CD8-positive, alpha-beta memory T cell (primary cell): ENCODE results near the gene GJB3. TPM values are rescaled to one million over a fixed set of nuclear protein-coding genes. Genes with fewer than 3 reads are reported as not detected.
"Not testable (repeated sequence)": the region's sequence is repeated elsewhere in the genome, so short reads cannot be mapped to it uniquely, and the experiment has no call there.

Source experiments
- CTCF ChIA-PET: fragments of 350-600 bp; sonication (Branson Sonifier 250); formaldehyde crosslinking; loops from one replicate; lab custom pipeline; 2021; ENCODE audit warnings: antibody characterized with exemption; lab: Charles Lee
- POLR2A ChIA-PET: fragments of 350-600 bp; sonication (Branson Sonifier 250); formaldehyde crosslinking; loops from one replicate; lab custom pipeline; 2021; ENCODE audit warnings: antibody characterized with exemption; lab: Charles Lee
- DNase-seq, 5 donors: peaks; one replicate each; pipeline versions ENCODE4 v3.0.0 to v3.0.0-alpha.2; 2020 to 2022; ENCODE audit warnings: mixed read lengths in 1 of 5
- H3K27ac ChIP-seq: one replicate; pipeline ENCODE4 v1.7.0; 2013; ENCODE audit warnings: low read depth, mild to moderate bottlenecking, low read length, moderate library complexity
- H3K27me3 ChIP-seq: 2 replicates; pipeline ENCODE4 v1.7.0; 2013; ENCODE audit warnings: low read length, mild to moderate bottlenecking; ENCODE audit not compliant: insufficient read depth, poor library complexity, severe bottlenecking
- H3K36me3 ChIP-seq: 2 replicates; pipeline ENCODE4 v1.7.0; 2013; ENCODE audit warnings: mild to moderate bottlenecking, low read length, moderate library complexity; ENCODE audit not compliant: insufficient read depth
- H3K4me1 ChIP-seq: 2 replicates; pipeline ENCODE4 v1.7.0; 2013; ENCODE audit warnings: mild to moderate bottlenecking, low read length, moderate library complexity; ENCODE audit not compliant: insufficient read depth
- H3K4me3 ChIP-seq: 2 replicates; pipeline ENCODE4 v1.7.0; 2013; ENCODE audit warnings: mild to moderate bottlenecking, low read length
- H3K9me3 ChIP-seq: 2 replicates; pipeline ENCODE4 v1.7.0; 2013; ENCODE audit warnings: mild to moderate bottlenecking, low read length
- H3K27ac Mint-ChIP-seq, 8 donors: one replicate each; pipeline ENCODE4 v1.8.0; 2020 to 2021; ENCODE audit warnings: mixed read lengths in 8 of 8, mild to moderate bottlenecking in 6 of 8, inconsistent platforms in 3 of 8, moderate library complexity in 3 of 8
- H3K27me3 Mint-ChIP-seq, 2 donors: one replicate each; pipeline ENCODE4 v1.8.0; 2020 to 2021; ENCODE audit warnings: mixed read lengths in 2 of 2, mild to moderate bottlenecking in 1 of 2, moderate library complexity in 1 of 2
- H3K36me3 Mint-ChIP-seq, 3 donors: one replicate each; pipeline ENCODE4 v1.8.0; 2020 to 2021; ENCODE audit warnings: mixed read lengths in 3 of 3, inconsistent platforms in 1 of 3, mild to moderate bottlenecking in 1 of 3
- H3K4me1 Mint-ChIP-seq, 3 donors: one replicate each; pipeline ENCODE4 v1.8.0; 2020 to 2021; ENCODE audit warnings: mixed read lengths in 3 of 3, inconsistent platforms in 1 of 3, mild to moderate bottlenecking in 1 of 3
- H3K4me3 Mint-ChIP-seq, 7 donors: one replicate each; pipeline ENCODE4 v1.8.0; 2020 to 2021; ENCODE audit warnings: mixed read lengths in 7 of 7, mild to moderate bottlenecking in 6 of 7, moderate library complexity in 4 of 7, inconsistent platforms in 2 of 7
- H3K9me3 Mint-ChIP-seq, 5 donors: one replicate each; pipeline ENCODE4 v1.8.0; 2020 to 2022; ENCODE audit warnings: mixed read lengths in 5 of 5, mild to moderate bottlenecking in 3 of 5, moderate library complexity in 2 of 5, inconsistent platforms in 1 of 5
- polyA plus RNA-seq: library from polyadenylated mRNA; unstranded; fragments of 300-500 nt; fragmentation: Illumina TruSeq; gene quantifications from one replicate; pipeline ENCODE4 v1.2.3, GENCODE V29; 2021
- total RNA-seq, 2 experiments: library from RNA; stranded (reverse); gene quantifications; one replicate each; pipeline ENCODE4 v1.2.3, GENCODE V29; 2021

Gene GJB3
- total and polyA plus RNA-seq, 3 experiments from 2014 or later, result not detected

- Histone ChIP-seq H3K36me3 (no peaks in the 10 kb centered on the region), H3K27me3 (no peaks in the 10 kb centered on the region), H3K4me3 (no peak overlapping the region), H3K27ac (no peak overlapping the region), H3K4me1 (no peaks in the 10 kb centered on the region), H3K9me3 (no peaks in the 10 kb centered on the region)
- Mint-ChIP-seq H3K36me3 (peaks cover 2 to 28% (median 4%) of the 10 kb centered on the region in 3 donors), H3K27ac (no peak overlapping the region), H3K27me3 (no peaks in the 10 kb centered on the region), H3K9me3 (peaks cover 0 to 12% (median 3%) of the 10 kb centered on the region in 5 donors), H3K4me1 (peaks cover 0 to 5% (median 0%) of the 10 kb centered on the region in 3 donors), H3K4me3 (no peak overlapping the region)
- ChIA-PET POLR2A (no interaction called here), CTCF (no interaction called here)
- no peak for DNase-seq
Measured at GRCh38 chr1:34808051-34808810, 27.2 kb downstream of the GJB3 start.

GRCh38 chr1:34810781-34811180, 29.8 kb downstream of the GJB3 start:
- CTCF ChIA-PET, H3K4me1 Mint-ChIP-seq, H3K4me1 ChIP-seq, H3K27me3 Mint-ChIP-seq, DNase-seq, H3K4me3 Mint-ChIP-seq, H3K9me3 Mint-ChIP-seq, H3K4me3 ChIP-seq, H3K27ac Mint-ChIP-seq, POLR2A ChIA-PET, H3K27ac ChIP-seq, H3K27me3 ChIP-seq, H3K9me3 ChIP-seq, H3K36me3 ChIP-seq: not testable (repeated sequence)
- peaks cover 0 to 17% (median 2%) of the 10 kb centered on the region in 3 donors for H3K36me3 Mint-ChIP-seq

- Mint-ChIP-seq H3K27ac (no peak overlapping the region), H3K36me3 (peaks cover 0 to 13% (median 3%) of the 10 kb centered on the region in 3 donors), H3K4me3 (no peak overlapping the region), H3K9me3 (no peaks in the 10 kb centered on the region), H3K4me1 (no peaks in the 10 kb centered on the region), H3K27me3 (no peaks in the 10 kb centered on the region)
- DNase-seq, result no peak
- H3K4me1 ChIP-seq, result no peaks in the 10 kb centered on the region
- no peak overlapping the region for H3K27ac ChIP-seq
- H3K27me3 ChIP-seq, result no peaks in the 10 kb centered on the region
- H3K4me3 ChIP-seq, result no peak overlapping the region
- ChIA-PET CTCF (no interaction called here), POLR2A (no interaction called here)
- H3K9me3 ChIP-seq, result no peaks in the 10 kb centered on the region
- H3K36me3 ChIP-seq, result no peaks in the 10 kb centered on the region
Measured at GRCh38 chr1:34816332-34816731, 35.3 kb downstream of the GJB3 start.

GRCh38 chr1:34816778-34817177, 35.8 kb downstream of the GJB3 start:
- Mint-ChIP-seq H3K27me3 (no peaks in the 10 kb centered on the region), H3K9me3 (no peaks in the 10 kb centered on the region), H3K36me3 (peaks cover 0 to 13% (median 3%) of the 10 kb centered on the region in 3 donors), H3K4me1 (no peaks in the 10 kb centered on the region), H3K4me3 (no peak overlapping the region), H3K27ac (peak overlapping the region in 1 of 8 donors; percentile 1)
- no peaks in the 10 kb centered on the region for H3K36me3 ChIP-seq
- ChIA-PET POLR2A (no interaction called here), CTCF (no interaction called here)
- H3K9me3 ChIP-seq, result no peaks in the 10 kb centered on the region
- H3K27me3 ChIP-seq, result no peaks in the 10 kb centered on the region
- DNase-seq, result no peak
- no peak overlapping the region for H3K27ac ChIP-seq
- no peak overlapping the region for H3K4me3 ChIP-seq
- no peaks in the 10 kb centered on the region for H3K4me1 ChIP-seq

- H3K27me3 ChIP-seq, H3K36me3 ChIP-seq, DNase-seq, H3K4me3 Mint-ChIP-seq, H3K27me3 Mint-ChIP-seq, H3K9me3 Mint-ChIP-seq, H3K4me3 ChIP-seq, H3K9me3 ChIP-seq, H3K27ac Mint-ChIP-seq, H3K27ac ChIP-seq, H3K4me1 ChIP-seq, CTCF ChIA-PET, POLR2A ChIA-PET, H3K4me1 Mint-ChIP-seq: not testable (repeated sequence)
- H3K36me3 Mint-ChIP-seq, result peaks cover 0 to 13% (median 3%) of the 10 kb centered on the region in 3 donors
Measured at GRCh38 chr1:34818862-34819261, 37.8 kb downstream of the GJB3 start.

GRCh38 chr1:34822202-34822601, 41.2 kb downstream of the GJB3 start:
- no peaks in the 10 kb centered on the region for H3K4me1 Mint-ChIP-seq
- H3K4me3 Mint-ChIP-seq, result no peak overlapping the region
- CTCF ChIA-PET, result no interaction called here

GRCh38 chr1:34824817-34825454, 43.9 kb downstream of the GJB3 start:
- no peaks in the 10 kb centered on the region for H3K4me1 ChIP-seq
- no peak for DNase-seq
- H3K27me3 ChIP-seq, result no peaks in the 10 kb centered on the region
- H3K27me3 Mint-ChIP-seq, result peaks cover 0 to 2% of the 10 kb centered on the region in 2 donors
- H3K36me3 ChIP-seq, result no peaks in the 10 kb centered on the region
- H3K9me3 ChIP-seq, result no peaks in the 10 kb centered on the region
- H3K27ac ChIP-seq, result no peak overlapping the region
- no peak overlapping the region for H3K4me3 Mint-ChIP-seq
- CTCF ChIA-PET, result no interaction called here
- H3K4me3 ChIP-seq, result no peak overlapping the region
- H3K36me3 Mint-ChIP-seq, result peaks cover 0 to 7% (median 2%) of the 10 kb centered on the region in 3 donors
- POLR2A ChIA-PET, result no interaction called here
- H3K4me1 Mint-ChIP-seq, result no peaks in the 10 kb centered on the region
- peak overlapping the region in 3 of 8 donors; percentile 6 to 38 (median 29) for H3K27ac Mint-ChIP-seq
- no peaks in the 10 kb centered on the region for H3K9me3 Mint-ChIP-seq

More at GRCh38 chr1:34822202-34822601, 41.2 kb downstream of the GJB3 start:
- Histone ChIP-seq H3K27ac (no peak overlapping the region), H3K27me3 (no peaks in the 10 kb centered on the region), H3K4me1 (no peaks in the 10 kb centered on the region), H3K36me3 (no peaks in the 10 kb centered on the region), H3K4me3 (no peak overlapping the region), H3K9me3 (no peaks in the 10 kb centered on the region)
- no peak for DNase-seq
- Mint-ChIP-seq H3K36me3 (peaks cover 2 to 13% (median 3%) of the 10 kb centered on the region in 3 donors), H3K27me3 (peaks cover 0 to 2% of the 10 kb centered on the region in 2 donors), H3K9me3 (no peaks in the 10 kb centered on the region), H3K27ac (no peak overlapping the region)
- POLR2A ChIA-PET, result no interaction called here

GRCh38 chr1:34825455-34826091, 44.6 kb downstream of the GJB3 start:
- Histone ChIP-seq H3K9me3 (no peaks in the 10 kb centered on the region), H3K36me3 (no peaks in the 10 kb centered on the region), H3K27ac (no peak overlapping the region), H3K27me3 (no peaks in the 10 kb centered on the region), H3K4me3 (no peak overlapping the region), H3K4me1 (no peaks in the 10 kb centered on the region)
- Mint-ChIP-seq H3K4me1 (no peaks in the 10 kb centered on the region), H3K9me3 (no peaks in the 10 kb centered on the region), H3K4me3 (no peak overlapping the region), H3K27me3 (peaks cover 0 to 2% of the 10 kb centered on the region in 2 donors), H3K27ac (no peak overlapping the region), H3K36me3 (peaks cover 0 to 2% (median 2%) of the 10 kb centered on the region in 3 donors)
- POLR2A ChIA-PET, result no interaction called here
- CTCF ChIA-PET, result no interaction called here
- no peak for DNase-seq
